Hepatocyte (in vitro differentiated cells): ENCODE measurements around the gene TUBA3C.

Source experiments
- EZH2 ChIP-seq: fragments of 200-600 bp; sonication (generic); IDR thresholded peaks from 2 replicates; pipeline ENCODE4 v1.6.1; 2016; ENCODE audit warnings: antibody characterized with exemption, mild to moderate bottlenecking, borderline replicate concordance
- EZH2phosphoT487 ChIP-seq: fragments of 200-600 bp; sonication (generic); IDR thresholded peaks from one replicate; pipeline ENCODE4 v1.6.1; 2018; ENCODE audit warnings: antibody characterized with exemption, mild to moderate bottlenecking, low read depth, moderate library complexity; ENCODE audit not compliant: unreplicated experiment, severe bottlenecking
- TF ChIP-seq, protein P1 (sequence below): fragments of 200-600 bp; sonication (generic); IDR thresholded peaks from 2 replicates; pipeline ENCODE4 v1.5.1; 2016; ENCODE audit warnings: antibody characterized with exemption, mild to moderate bottlenecking; ENCODE audit not compliant: poor library complexity

DNA sequence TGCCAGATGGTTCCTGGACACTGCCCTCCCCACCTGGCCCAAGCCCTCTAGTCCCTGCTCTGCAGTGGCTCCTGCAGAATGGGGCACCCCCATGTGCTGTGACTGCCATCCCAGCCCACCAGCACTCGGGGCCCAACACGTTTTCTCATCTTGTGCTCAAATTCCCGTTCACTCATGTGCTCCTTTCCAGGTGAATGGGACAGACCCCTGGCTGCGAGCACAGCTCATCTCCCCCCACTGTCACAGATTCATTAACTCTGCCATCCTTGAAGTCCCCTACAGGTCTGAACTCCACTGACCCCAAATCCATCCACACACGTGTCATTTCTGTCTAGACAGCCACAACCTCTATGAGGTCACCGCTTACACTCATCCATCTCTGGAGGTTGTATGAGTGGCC, 23.6 kb downstream of the TUBA3C start:
- TF ChIP-seq EZH2 = no peak
- TF ChIP-seq EZH2phosphoT487 = no peak
- TF ChIP-seq, protein P1, sequence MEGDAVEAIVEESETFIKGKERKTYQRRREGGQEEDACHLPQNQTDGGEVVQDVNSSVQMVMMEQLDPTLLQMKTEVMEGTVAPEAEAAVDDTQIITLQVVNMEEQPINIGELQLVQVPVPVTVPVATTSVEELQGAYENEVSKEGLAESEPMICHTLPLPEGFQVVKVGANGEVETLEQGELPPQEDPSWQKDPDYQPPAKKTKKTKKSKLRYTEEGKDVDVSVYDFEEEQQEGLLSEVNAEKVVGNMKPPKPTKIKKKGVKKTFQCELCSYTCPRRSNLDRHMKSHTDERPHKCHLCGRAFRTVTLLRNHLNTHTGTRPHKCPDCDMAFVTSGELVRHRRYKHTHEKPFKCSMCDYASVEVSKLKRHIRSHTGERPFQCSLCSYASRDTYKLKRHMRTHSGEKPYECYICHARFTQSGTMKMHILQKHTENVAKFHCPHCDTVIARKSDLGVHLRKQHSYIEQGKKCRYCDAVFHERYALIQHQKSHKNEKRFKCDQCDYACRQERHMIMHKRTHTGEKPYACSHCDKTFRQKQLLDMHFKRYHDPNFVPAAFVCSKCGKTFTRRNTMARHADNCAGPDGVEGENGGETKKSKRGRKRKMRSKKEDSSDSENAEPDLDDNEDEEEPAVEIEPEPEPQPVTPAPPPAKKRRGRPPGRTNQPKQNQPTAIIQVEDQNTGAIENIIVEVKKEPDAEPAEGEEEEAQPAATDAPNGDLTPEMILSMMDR = no peak
